ENCODE measurements around the gene OR4N2. TPM values are rescaled to one million over a fixed set of nuclear protein-coding genes. Genes with fewer than 3 reads are reported as not detected.
"Not testable (repeated sequence)": the region's sequence is repeated elsewhere in the genome, so short reads cannot be mapped to it uniquely, and the experiment has no call there.

OR4N2 gene, protein sequence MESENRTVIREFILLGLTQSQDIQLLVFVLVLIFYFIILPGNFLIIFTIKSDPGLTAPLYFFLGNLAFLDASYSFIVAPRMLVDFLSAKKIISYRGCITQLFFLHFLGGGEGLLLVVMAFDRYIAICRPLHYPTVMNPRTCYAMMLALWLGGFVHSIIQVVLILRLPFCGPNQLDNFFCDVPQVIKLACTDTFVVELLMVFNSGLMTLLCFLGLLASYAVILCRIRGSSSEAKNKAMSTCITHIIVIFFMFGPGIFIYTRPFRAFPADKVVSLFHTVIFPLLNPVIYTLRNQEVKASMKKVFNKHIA
- total RNA-seq (not detected), polyA plus RNA-seq (not detected)
- long read RNA-seq, donor 1 = 0 reads
- long read RNA-seq, donor 2 = 0 reads
- long read RNA-seq, donor 3 = 0 reads

DNA sequence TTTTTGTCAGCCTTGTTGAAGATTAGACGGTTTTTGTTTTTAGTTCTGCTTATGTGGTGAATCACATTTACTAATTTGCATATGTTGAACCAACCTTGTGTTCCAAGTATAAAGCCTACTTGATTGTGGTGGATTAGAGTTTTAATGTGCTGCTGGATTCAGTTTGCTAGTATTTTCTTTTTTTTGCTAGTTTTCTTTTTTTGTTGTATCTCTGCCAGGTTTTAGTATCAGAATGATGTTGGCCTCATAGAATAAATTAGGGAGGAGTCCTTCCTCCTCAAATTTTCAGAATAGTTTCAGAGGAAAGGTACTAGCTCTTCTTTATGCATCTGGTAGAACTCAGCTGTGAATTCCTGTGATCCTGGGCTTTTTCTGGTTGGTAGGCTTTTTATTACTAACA, at the start of gene OR4N2:
OR4N2 (plus strand) TSS at position 301 of the 400 bp plus-strand sequence. CDS start 23,679 bp downstream, outside the sequence.
- H3K27me3 ChIP-seq; H3K36me3 ChIP-seq; intact Hi-C loops (cut with DNase I); H3K4me1 ChIP-seq (ENCODE audit: insufficient read depth); H3K27ac ChIP-seq; H3K9me3 ChIP-seq; H3K4me3 ChIP-seq; DNase-seq: not testable (repeated sequence)
- 49 to 78% (median 63%) methylated on average over 1 of the region's 1 CpG for WGBS, 3 donors

GRCh38 chr14:19754172-19754571, 49.4 kb upstream of the OR4N2 start:
- no peaks in the 10 kb centered on the region for H3K4me1 ChIP-seq (ENCODE audit: insufficient read depth)
- H3K4me3 ChIP-seq = no peak overlapping the region

DNA sequence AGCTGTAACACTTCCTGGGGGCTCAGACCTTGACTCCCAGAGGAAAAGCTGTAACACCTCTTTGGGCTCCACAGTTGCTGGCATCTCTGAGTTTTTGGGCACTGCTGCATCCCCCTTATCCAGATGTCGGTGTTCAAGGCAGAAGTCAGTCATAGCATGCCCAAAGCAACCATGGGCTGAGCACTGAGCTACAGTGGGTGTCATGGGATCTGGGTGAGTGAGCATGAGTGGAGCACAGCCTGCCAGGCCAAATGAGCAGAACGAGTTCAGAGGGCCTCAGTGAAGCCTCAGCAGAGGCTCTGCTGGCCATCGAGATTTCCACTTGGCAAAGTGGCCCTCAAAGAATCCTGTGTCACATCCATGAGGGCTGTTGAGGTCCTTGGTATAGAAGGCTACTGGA, 32.1 kb upstream of the OR4N2 start:
- H3K9me3 ChIP-seq; H3K4me1 ChIP-seq (ENCODE audit: insufficient read depth); H3K27me3 ChIP-seq; DNase-seq; H3K36me3 ChIP-seq; H3K4me3 ChIP-seq; H3K27ac ChIP-seq; intact Hi-C loops (cut with DNase I): not testable (repeated sequence)
- WGBS, 3 donors = 35 to 37% (median 37%) methylated on average over 3 of the region's 3 CpGs

More at GRCh38 chr14:19754172-19754571, 49.4 kb upstream of the OR4N2 start:
- Histone ChIP-seq H3K27ac (no peak overlapping the region), H3K27me3 (no peaks in the 10 kb centered on the region), H3K9me3 (no peaks in the 10 kb centered on the region), H3K36me3 (no peaks in the 10 kb centered on the region)
- intact Hi-C loops (cut with DNase I) = no loop called here
- TF ChIP-seq, protein P1, sequence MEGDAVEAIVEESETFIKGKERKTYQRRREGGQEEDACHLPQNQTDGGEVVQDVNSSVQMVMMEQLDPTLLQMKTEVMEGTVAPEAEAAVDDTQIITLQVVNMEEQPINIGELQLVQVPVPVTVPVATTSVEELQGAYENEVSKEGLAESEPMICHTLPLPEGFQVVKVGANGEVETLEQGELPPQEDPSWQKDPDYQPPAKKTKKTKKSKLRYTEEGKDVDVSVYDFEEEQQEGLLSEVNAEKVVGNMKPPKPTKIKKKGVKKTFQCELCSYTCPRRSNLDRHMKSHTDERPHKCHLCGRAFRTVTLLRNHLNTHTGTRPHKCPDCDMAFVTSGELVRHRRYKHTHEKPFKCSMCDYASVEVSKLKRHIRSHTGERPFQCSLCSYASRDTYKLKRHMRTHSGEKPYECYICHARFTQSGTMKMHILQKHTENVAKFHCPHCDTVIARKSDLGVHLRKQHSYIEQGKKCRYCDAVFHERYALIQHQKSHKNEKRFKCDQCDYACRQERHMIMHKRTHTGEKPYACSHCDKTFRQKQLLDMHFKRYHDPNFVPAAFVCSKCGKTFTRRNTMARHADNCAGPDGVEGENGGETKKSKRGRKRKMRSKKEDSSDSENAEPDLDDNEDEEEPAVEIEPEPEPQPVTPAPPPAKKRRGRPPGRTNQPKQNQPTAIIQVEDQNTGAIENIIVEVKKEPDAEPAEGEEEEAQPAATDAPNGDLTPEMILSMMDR (IDR thresholded peaks at IDR 0.05) = no peak
- TF ChIP-seq POLR2A (IDR thresholded peaks at IDR 0.05) = no peak
- WGBS, 3 donors = 24 to 25% (median 25%) methylated on average over 2 of the region's 2 CpGs
- no peak for DNase-seq

DNA sequence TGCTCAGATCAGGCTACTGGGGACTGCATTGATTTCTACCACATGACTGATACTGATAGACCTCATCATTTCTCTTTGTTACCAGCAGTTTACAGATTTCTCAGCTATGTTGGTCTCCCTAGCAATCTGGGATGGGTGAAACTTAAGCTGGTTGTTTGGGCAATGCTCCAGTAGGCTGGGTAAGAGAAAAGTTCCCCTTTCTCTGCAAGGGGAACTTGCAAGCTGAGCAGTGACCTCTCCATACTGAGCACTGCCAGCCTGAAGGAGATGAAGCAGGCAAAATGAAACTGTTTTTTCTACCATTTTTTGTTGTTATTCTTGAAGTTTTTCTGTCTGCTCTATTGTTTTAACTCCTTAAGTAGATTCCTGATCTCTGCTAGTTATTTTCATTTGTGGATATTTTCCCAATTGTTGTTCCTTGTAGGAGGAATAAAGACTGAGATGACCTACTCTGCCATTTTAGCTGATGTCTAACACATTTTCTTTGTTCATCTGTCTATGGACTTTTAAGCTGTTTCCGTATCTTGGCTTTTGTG, 31.6 kb upstream of the OR4N2 start:
- Histone ChIP-seq H3K36me3 (no peaks in the 10 kb centered on the region), H3K4me3 (no peak overlapping the region), H3K9me3 (no peaks in the 10 kb centered on the region), H3K27ac (no peak overlapping the region), H3K27me3 (no peaks in the 10 kb centered on the region), H3K4me1 (ENCODE audit: insufficient read depth) (no peaks in the 10 kb centered on the region)
- no peak for DNase-seq
- TF ChIP-seq POLR2A (IDR thresholded peaks at IDR 0.05) (no peak), EP300 (IDR thresholded peaks at IDR 0.05) (no peak)
- TF ChIP-seq, protein P1 (IDR thresholded peaks at IDR 0.05) = no peak
- intact Hi-C loops (cut with DNase I) = no loop called here
- WGBS, 3 donors = 85 to 91% (median 90%) methylated on average over 1 of the region's 1 CpG

GRCh38 chr14:19772454-19772853, 31.1 kb upstream of the OR4N2 start:
- DNase-seq; H3K27ac ChIP-seq; H3K36me3 ChIP-seq; H3K4me3 ChIP-seq; H3K9me3 ChIP-seq; H3K4me1 ChIP-seq (ENCODE audit: insufficient read depth); H3K27me3 ChIP-seq; intact Hi-C loops (cut with DNase I): not testable (repeated sequence)
- 41 to 47% (median 45%) methylated on average over 2 of the region's 2 CpGs for WGBS, 3 donors

DNA sequence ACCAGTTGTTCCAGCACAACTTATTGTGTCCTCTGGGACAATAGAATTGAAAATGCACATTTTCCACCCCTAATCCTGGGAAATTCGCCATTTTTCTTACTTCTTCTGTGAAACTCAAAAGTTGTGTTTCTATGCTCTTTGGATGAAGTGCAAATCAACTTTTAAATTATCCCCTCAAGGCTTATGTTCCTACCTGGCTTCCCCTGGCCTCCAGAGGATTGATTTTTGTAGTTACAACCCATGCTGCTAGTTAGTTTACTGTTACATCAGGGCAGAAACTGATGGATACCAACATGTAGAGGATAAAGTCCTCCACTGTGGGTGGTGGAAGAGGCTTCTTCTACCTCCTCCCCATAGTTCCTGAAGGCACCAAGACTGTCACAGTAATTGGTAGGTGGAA, 30.4 kb upstream of the OR4N2 start, which contains the start of gene OR4M1:
OR4M1 (plus strand) TSS at position 301 of the 400 bp plus-strand sequence. CDS start 6,819 bp downstream, outside the sequence.
- H3K4me3 ChIP-seq; H3K27ac ChIP-seq; H3K4me1 ChIP-seq (ENCODE audit: insufficient read depth); intact Hi-C loops (cut with DNase I); H3K27me3 ChIP-seq; DNase-seq; H3K36me3 ChIP-seq; H3K9me3 ChIP-seq: not testable (repeated sequence)
- WGBS, 3 donors = 3 to 14% (median 9%) methylated on average over 1 of the region's 1 CpG

All from ovary (tissue), 10 donors.